Adipose tissue (tissue), 3 donors: ENCODE data around the gene IL3RA. TPM values are rescaled to one million over a fixed set of nuclear protein-coding genes. Genes with fewer than 3 reads are reported as not detected.
"Not testable (repeated sequence)": the region's sequence is repeated elsewhere in the genome, so short reads cannot be mapped to it uniquely, and the experiment has no call there.

Experiments
- H3K27ac ChIP-seq: one replicate; pipeline ENCODE4 v1.5.1; 2013; ENCODE audit warnings: low read depth, low read length
- WGBS, 3 donors: extraction: QIAGEN DNeasy Blood & Tissue Kit; methylation state at CpG; one replicate each; pipeline ENCODE4 v1.1.7; 2013; 5-methylcytosine and 5-hydroxymethylcytosine counted together
- polyA plus RNA-seq, 3 donors: library from polyadenylated mRNA; stranded (reverse); fragments of 200-250 nt; gene quantifications; one replicate each; pipeline ENCODE4 v1.2.3, GENCODE V29; 2013
- donor health status: healthy with polysubstance abuse.
- donor health status: Bipolar disorder and iron deficiency.
- donor health status: healthy.

IL3RA gene
- polyA plus RNA-seq, 3 donors, result 4.0 to 19.0 (median 18.5) TPM

- WGBS, 3 donors, result 64 to 72% (median 67%) methylated on average over 16 of the region's 16 CpGs
- H3K27ac ChIP-seq, result no peak overlapping the region
Observed at GRCh38 chrX:1393871-1394615, 57.5 kb downstream of the IL3RA start.

- 79 to 85% (median 80%) methylated on average over 22 of the region's 22 CpGs for WGBS, 3 donors
- H3K27ac ChIP-seq, result no peak overlapping the region
Observed at GRCh38 chrX:1394731-1395501, 58.3 kb downstream of the IL3RA start.

DNA sequence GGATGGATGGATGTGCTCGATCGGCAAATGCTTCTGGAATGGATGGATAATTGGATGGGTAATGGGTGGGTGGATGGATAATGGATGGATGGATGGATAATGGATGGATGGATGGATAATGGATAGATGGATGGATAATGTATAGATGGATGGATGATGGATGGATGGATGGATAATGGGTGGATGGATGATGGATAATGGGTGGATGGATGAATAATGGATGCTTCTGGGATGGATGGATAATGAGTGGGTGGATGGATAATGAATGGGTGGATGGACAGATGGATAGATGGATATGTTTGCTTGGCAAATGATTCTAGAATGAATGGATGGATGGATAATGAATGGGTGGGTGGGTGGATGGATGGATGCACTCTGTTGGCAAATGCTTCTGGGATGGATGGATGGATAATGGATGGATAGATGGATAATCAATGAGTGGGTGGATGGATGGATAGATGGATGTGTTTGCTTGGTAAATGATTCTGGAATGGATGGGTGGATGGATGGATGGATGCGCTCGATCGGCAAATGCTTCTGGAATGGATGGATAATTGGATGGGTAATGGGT, 59.1 kb downstream of the IL3RA start:
- H3K27ac ChIP-seq, result no peak overlapping the region
- WGBS, 3 donors, result 94 to 98% (median 97%) methylated on average over 5 of the region's 5 CpGs

GRCh38 chrX:1397001-1397400, 60.4 kb downstream of the IL3RA start:
- WGBS, 3 donors, result 82 to 91% (median 88%) methylated on average over 15 of the region's 15 CpGs
- H3K27ac ChIP-seq, result no peak overlapping the region

DNA sequence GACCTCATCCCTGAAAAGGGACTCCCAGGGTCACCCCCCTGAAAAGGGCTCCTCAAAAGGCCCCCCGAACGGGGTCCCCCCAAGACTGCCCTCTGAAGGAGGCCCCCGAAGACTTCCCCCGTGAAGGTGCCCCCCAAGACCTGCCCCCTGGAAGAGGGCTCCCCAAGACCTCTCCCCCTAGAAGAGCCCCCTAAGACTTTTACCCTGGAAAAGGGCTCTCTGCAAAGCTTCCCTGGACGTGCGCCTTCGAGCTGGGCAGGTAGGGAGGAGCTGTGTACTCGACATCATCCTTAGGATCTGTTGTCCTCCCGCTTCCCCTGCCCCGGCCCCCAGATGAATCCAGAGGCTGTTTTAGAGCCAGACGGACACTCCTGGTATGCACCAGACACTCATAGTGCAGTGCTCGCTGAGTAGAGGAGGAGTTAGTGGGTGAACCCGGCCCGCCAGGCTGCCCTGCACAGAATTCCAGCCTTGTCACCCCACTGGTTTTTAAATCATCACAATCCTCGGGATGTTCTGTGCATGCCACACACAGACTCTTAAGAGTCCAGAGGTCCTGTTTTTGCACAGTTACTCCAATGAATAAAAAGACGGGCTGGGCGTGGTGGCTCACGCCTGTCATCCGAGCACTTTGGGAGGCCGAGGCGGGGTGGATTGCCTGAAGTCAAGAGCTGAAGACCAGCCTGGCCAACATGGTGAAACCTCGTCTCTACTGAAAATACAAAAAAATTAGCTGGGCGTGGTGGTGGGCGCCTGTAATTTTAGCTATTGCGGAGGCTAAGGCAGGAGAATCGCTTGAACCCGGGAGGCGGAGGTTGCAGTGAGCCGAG, 61.1 kb downstream of the IL3RA start:
- H3K27ac ChIP-seq, result no peak overlapping the region
- 87 to 89% (median 89%) methylated on average over 27 to 29 of the region's 29 CpGs for WGBS, 3 donors

- 86 to 91% (median 89%) methylated on average over 28 to 29 of the region's 29 CpGs for WGBS, 3 donors
- H3K27ac ChIP-seq, result no peak overlapping the region
Observed at GRCh38 chrX:1398431-1399340, 62.1 kb downstream of the IL3RA start.

DNA sequence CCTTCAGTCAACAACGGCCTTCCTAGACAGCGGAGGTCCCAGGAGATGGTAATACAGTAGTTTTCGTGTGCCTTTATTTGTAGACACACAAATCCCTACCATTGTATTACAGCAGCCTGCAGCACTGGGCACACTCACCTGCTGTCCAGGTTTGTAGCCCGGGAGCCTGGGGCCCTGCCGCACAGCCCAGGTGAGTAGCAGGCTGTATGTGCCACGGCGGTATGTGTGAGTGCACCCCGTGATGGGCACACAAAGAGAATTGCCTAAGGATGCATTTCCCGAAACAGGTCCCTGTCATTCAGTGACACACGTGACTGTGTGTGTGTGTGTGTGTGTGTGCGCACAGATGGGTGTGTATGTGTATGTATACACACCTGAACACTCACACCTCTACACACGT, 63.5 kb downstream of the IL3RA start:
- H3K27ac ChIP-seq, result no peak overlapping the region
- WGBS, 3 donors, result 83 to 97% (median 95%) methylated on average over 12 of the region's 12 CpGs

DNA sequence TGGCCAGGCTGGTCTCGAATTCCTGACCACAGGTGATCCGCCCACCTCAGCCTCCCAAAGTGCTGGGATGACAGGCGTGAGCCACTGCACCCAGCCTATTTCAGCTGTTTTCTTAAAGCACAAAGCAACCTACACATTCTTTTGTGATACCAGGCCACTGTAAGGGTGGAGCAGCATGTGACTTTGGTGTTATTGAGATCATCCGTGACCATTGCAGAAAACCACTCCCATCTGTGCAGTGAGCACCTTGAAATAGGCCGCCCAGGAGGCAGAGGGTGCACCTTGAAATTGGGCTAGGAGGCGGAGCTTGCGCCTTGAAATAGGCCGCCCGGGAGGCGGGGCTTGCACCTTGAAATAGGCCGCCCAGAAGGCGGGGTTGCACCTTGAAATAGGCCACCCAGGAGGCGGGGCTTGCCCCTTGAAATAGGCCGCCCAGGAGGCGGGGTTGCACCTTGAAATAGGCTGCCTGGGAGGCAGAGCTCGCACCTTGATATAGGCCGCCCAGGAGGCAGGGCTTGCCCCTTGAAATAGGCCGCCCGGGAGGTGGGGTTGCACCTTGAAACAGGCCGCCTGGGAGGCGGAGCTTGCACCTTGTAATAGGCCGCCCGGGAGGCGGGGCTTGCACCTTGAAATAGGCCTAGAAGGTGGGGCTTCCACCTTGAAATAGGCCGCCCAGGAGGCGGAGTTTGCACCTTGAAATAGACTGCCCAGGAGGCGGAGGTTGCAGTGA, 64.3 kb downstream of the IL3RA start:
- WGBS, 3 donors, result 76 to 92% (median 90%) methylated on average over 27 of the region's 27 CpGs
- H3K27ac ChIP-seq, result no peak overlapping the region

GRCh38 chrX:1401611-1402430, 65.2 kb downstream of the IL3RA start:
- WGBS, 3 donors, result 91 to 92% (median 91%) methylated on average over 29 to 30 of the region's 30 CpGs
- H3K27ac ChIP-seq, result no peak overlapping the region

DNA sequence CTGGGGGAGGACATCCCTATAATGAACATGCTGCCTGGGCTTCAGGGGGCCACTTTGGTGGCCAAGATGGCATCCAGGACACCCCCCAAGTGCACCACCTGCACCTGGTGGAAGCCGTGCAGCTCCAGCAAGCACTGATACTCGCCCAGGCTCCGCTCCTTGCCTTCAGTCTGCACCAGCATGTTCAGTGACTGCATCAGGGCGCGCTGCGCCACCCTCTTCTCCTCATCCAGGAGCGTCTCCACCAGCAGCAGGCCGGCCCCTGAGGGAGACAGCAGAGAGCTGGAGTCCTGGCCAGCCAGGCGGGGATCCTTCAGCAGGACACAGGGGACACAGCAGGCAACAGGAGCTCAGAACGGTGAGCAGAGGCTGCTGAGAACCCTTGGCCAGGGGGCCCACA, 66.6 kb downstream of the IL3RA start:
- H3K27ac ChIP-seq, result no peak overlapping the region
- whole genome bisulfite sequencing, 3 donors, result 95 to 99% (median 98%) methylated on average over 10 of the region's 10 CpGs

- WGBS, 3 donors, result 95 to 100% (median 99%) methylated on average over 3 of the region's 3 CpGs
- H3K27ac ChIP-seq, result not testable (repeated sequence)
Observed at GRCh38 chrX:1403867-1404266, 67.3 kb downstream of the IL3RA start.

GRCh38 chrX:1405769-1406168, 69.2 kb downstream of the IL3RA start:
- not testable (repeated sequence) for H3K27ac ChIP-seq
- 98 to 99% (median 98%) methylated on average over 2 of the region's 2 CpGs for WGBS, 3 donors

- H3K27ac ChIP-seq, result no peak overlapping the region
Observed at GRCh38 chrX:1407035-1407434, 70.5 kb downstream of the IL3RA start.

DNA sequence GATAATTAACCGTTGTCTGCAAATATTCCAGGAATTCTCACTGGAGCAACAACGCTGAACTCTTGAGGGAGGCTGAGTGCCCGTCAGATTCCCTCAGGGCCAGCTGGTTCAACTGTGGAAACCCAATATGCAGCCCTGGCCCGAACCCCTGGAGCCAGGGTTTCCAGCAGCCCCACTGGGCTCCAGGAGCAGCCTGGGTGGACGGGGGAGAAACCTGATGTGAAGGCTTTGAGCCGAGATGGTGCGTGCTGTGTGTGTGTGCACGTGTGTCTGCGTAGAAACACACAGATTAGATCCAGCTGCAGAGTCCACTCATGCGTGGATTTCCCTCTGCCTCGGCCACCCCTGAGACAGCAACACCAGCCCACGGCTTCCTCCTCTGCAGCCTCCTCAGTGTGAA, 74.7 kb downstream of the IL3RA start:
- WGBS, 3 donors, result 77 to 86% (median 86%) methylated on average over 12 of the region's 12 CpGs
- H3K27ac ChIP-seq, result no peak overlapping the region

- WGBS, 3 donors, result 90 to 94% (median 92%) methylated on average over 30 to 31 of the region's 31 CpGs
Observed at GRCh38 chrX:1412551-1413161, 76.1 kb downstream of the IL3RA start.

DNA sequence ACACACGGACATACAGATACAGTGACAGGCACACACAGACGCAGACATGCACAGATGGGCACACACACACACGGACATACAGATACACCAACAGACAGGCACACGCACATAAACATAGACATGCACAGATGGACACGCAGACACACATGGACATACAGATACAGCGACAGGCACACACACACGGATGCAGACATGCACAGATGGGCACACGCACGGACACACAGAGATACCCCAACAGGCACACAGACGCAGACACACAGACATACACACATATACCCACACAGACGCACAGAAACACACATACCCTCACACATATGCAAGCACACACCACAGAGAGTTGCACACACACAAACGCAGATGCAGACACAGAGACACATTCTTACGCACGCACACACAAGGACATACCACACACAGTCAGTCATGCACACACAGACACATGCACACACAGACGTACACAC, 79.8 kb downstream of the IL3RA start:
- no peak overlapping the region for H3K27ac ChIP-seq
- WGBS, 3 donors, result 70 to 82% (median 73%) methylated on average over 15 of the region's 15 CpGs

More at GRCh38 chrX:1412551-1413161, 76.1 kb downstream of the IL3RA start:
- H3K27ac ChIP-seq, result no peak overlapping the region
